WTC11 (cell line): ENCODE data around the gene CYP46A1.

Experiments
- TEAD1 ChIP-seq: sonication (generic); formaldehyde crosslinking; IDR thresholded peaks from 2 replicates; pipeline ENCODE4 v1.8.0; 2022; ENCODE audit warnings: mild to moderate bottlenecking, missing genetic modification reagents
- TF ChIP-seq, protein P1 (sequence below): fragments of 200-600 bp; IDR thresholded peaks from 2 replicates; pipeline ENCODE4 v1.8.0; 2022; ENCODE audit warnings: antibody characterized with exemption

DNA sequence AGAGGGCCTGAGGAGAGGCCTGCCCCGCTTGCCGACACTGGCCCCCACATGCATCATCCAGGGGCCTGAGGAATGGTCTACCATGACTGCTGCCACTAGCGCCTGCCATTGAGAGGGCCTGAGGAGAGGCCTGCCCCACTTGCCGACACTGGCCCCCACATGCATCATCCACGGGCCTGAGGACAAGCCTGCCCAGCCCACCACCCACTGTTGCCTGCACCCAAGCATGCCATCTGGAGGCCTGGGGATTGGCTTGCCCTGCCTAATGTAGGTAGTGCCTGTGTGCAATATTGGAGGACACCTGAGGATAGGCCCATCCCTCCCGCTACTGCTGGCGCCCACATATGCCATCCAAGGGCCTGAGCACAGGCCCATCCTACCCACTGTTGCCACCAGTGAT is 24.4 kb downstream of the CYP46A1 start:
- no peak for TF ChIP-seq TEAD1 (CRISPR knock-in tag)
- TF ChIP-seq, protein P1, sequence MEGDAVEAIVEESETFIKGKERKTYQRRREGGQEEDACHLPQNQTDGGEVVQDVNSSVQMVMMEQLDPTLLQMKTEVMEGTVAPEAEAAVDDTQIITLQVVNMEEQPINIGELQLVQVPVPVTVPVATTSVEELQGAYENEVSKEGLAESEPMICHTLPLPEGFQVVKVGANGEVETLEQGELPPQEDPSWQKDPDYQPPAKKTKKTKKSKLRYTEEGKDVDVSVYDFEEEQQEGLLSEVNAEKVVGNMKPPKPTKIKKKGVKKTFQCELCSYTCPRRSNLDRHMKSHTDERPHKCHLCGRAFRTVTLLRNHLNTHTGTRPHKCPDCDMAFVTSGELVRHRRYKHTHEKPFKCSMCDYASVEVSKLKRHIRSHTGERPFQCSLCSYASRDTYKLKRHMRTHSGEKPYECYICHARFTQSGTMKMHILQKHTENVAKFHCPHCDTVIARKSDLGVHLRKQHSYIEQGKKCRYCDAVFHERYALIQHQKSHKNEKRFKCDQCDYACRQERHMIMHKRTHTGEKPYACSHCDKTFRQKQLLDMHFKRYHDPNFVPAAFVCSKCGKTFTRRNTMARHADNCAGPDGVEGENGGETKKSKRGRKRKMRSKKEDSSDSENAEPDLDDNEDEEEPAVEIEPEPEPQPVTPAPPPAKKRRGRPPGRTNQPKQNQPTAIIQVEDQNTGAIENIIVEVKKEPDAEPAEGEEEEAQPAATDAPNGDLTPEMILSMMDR = no peak
